D341Med (cell line): ENCODE results near the gene DNHD1.
"Not testable (repeated sequence)": the region's sequence is repeated elsewhere in the genome, so short reads cannot be mapped to it uniquely, and the experiment has no call there.

Source experiments
- DNase-seq: peaks from one replicate; pipeline ENCODE4 v3.0.0; 2012; ENCODE audit warnings: low spot score

DNHD1 gene

DNA sequence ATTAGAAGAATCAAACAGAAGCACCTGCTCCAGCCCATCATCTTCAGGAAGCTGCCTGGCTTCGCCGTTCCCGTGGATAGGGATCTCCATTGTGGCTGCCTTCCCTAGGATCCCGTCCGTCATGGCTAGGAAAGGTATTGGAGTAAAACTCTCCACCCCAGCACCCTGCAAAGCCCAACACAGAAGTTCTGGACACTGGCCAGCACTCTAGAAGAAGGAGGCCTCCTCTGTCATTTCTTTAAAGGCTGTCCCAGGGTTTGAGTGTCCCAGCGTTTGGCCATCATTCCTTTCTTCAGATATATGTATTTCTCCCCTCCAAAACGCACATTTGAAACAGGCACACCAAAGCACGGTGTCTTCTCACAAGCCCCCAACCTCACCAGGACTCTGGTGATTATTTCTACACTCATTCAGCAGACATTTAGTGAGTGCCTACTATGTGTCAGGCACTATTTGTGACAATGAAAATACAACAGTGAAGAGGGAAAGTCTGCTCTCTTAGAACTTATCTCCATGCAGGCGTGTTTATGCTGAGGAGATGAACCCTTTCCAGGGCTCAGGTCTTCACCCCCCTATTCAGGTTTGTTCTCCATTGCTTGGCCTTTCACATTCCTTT is 16.7 kb upstream of the DNHD1 start:
- DNase-seq, result no peak

DNA sequence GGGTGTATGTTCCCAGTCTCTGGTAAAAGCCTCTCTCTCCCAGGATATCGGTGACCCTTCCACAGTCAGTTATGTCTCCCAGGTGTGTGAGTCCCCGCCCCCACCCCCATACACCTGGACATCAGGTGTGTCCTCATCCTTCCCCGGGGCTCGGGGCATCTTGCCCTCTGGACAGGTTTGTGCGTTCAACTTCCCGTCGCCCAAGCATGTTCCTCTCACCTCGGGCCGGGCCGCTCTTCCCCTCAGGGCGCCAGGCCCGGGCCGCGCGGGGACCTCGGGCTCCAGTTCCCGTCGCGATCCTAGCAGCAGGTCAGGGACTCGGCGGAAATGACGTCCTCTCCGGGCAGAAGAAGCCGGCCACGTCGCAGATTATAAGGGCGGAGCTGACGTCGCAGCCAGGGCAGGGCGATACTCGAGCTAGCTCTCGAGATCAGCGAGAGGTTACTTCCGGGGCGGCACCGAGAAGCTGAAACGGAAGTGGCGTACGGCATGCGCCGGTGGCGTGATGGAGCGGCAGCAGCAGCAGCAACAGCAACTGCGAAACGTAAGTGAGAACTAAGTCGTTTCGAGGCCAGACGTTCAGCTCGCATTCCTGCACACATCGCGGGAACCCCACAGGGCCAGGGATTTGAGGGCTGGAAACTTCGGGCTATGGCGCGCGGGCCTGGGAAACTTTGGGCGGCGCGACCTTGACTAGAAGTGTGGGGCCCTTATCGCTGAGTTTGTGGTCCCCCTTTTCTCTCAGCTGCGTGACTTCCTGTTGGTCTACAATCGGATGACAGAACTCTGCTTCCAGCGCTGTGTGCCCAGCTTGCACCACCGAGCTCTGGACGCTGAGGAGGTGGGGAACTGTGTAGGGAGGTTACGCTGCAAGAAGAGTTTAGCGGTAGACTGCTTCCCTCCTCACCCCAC is 15.8 kb upstream of the DNHD1 start, which contains the start of the genes ARFIP2 and TIMM10B:
TSS of gene ARFIP2 (minus strand) at position 320 of the 912 bp plus-strand sequence. CDS start 910 bp downstream, outside the sequence.
TSS of gene TIMM10B (plus strand) at position 490 of the 912 bp plus-strand sequence. CDS start at position 506, 16 bp downstream.
- DNase-seq, result peak; percentile 96

DNA sequence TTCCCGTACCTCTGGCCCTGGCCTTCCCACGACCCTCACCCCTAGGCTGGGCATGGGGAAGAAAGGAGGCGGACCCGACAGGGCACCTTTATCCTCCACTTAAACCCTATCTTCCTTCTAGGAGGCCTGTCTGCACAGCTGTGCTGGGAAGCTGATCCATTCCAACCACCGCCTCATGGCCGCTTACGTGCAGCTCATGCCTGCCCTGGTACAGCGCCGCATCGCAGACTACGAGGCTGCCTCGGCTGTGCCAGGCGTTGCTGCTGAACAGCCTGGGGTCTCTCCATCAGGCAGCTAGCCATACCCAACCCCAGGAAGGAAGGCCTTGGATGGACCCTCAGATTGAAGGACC is 15.2 kb upstream of the DNHD1 start:
- DNase-seq, result no peak

DNA sequence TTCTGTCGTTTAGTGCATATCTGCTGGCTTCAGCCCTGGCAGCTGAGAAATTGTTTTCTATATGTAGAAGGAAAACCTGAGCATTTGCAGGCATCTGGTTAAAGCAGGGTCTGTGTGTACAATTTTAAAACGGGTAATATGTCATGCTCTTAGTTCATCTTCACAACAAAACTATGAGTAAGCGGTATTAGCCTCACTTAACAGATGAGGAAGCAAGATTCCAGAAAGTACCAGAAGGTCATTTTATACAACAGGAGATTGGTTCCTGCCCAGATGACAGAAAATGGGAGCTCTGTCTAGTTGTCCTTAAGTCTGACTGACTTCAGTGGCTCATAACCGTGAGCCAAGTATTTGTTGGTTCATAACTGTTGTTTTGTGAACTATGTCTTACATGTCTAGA is 14.6 kb upstream of the DNHD1 start:
- no peak for DNase-seq

DNA sequence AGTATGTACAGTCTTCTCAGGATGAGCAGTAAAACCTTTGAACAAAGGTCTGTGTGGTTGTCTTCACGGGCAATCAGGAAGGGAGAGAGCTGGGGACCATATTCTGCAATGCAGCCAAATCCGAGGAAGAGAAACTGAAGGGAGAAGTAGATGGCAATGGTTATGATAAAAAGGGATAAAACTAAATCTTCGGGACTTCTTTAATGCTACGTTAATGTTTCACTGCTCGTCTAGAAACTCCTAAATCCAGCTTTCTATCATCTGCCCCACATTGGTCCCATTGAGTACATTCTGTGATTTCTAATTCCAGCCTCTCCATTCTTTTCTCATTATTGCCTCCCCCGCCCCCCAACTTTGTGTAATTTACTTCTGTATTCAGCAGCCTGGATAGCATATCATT is 14.1 kb upstream of the DNHD1 start:
- DNase-seq, result no peak

DNA sequence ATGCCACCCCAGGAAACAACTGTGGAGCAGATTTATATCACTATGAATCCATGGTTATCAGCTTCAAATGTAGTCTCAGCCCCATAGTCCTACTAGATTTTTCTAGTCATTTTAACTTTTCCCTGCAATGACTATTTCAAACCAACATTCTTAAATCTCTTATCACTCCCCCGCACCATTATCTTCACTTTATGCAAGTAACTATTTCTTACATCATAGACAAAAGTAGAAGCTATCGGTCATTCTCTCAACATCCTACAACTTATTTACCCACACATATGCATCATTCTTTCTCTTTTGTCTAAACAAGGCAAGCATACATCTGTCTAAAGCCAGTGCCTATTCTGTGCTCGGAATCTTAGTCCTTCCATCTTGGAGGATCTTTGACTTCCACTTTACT is 11.4 kb upstream of the DNHD1 start:
- no peak for DNase-seq

DNA sequence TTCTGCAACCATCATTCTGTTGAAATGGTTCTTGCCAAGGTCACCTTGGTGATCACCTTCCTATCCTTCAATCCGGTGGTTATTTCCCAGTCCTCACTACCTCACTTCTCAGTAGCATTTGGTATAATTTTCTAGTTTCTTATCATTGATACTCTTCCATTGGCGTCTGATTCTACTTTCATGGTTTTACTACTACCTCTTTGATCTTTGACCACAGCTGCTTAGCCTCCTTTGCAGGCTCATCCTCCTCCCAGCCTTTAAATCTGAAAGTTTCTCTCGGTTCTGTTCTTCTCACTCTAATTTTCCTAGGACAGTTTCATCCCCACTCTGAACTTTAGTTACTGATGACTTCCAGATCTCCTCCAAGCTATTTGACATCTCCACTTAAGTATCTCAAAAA is 10.8 kb upstream of the DNHD1 start:
- DNase-seq, result no peak

DNA sequence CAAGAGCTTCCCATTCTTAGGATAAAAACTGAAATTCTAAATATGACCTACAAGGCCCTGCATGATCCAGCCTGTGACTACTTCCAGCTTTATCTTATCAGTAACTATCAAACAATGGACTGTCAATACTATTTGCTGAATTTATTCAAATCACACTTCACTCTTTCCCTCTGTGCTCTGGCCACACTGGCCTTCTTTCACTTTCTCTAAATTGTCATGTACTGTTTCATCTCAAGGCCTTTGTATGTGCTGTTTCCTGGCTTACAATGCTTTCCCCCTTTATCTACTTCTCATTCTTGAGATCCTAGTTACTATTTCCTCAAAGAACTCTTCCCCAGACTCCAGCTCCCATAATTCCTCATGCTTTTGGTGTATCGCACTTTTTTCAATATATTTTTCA is 10.1 kb upstream of the DNHD1 start:
- DNase-seq, result no peak

DNA sequence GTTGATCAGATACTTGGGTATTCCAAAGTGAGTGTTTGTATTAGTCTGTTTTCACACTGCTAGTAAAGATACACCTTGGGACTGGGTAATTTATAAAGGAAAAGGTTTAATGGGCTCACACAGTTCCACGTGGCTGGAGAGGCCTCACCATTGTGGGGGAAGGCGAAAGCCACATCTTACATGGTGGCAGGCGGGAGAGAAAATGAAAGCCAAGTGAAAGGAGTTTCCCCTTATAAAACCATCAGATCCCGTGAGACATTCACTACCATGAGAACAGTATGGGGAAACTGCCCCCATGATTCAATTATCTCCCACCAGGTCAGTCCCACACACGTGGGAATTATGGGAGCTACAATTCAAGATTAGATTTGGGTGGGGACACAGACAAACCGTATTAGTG is 8.7 kb upstream of the DNHD1 start:
- no peak for DNase-seq

DNA sequence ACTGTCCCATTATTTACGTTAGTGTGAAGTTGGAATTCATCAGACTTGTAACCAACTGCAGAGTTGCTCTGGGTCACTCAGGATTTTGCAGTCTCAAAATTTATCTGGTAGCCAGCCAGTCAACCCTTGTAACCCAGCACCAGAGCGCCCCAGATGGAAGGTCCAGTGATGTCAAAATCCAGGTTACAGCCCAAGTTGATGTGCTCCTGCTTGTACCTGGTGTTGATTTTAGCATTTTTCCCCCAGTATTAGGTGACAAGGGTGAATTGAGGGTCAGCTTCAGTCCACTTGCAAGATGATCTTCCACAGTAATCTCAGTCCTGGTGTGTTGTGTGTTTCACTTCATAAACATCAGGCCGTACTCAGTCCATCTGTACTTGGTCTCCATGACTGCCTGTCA is 8.3 kb upstream of the DNHD1 start:
- no peak for DNase-seq

DNA sequence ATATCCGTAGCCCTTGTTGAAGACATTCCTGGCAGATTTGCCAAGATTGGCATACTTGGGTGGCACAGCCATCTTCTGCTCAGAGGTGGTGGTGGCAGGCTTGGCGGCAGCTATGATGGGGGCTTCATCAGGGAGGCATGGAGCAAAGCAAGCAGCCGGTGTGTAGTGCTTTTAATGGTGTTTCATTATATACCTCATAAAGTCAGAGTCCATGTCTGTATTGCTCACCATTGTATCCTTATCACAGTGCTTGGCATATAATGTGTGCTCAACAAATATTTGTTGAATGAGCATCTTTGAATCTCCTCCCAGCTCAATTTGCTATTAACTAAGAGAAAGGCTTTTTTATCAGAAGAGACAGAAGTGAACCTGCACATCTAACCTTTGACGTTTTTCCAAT is 7.8 kb upstream of the DNHD1 start:
- no peak for DNase-seq

DNA sequence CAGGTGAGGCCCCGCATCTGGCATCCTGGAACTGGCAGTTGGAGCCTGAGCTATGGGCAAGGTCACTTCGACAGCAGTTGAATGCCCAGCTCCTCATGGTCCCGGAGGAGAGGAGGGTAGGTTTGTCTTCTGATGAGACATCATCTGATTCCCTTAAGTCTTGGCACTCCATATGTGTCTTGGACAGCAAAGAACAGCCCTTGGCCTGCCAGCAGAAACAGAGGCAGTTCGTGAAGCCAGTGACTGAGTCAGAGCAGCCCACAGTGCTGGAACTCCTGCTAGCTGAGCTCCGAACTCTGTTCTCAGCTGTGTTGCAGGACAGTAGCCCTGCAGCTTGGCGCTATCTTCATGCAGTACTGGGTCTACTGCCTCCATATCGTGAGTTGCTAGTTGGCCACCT is 1.0 kb downstream of the DNHD1 start:
- no peak for DNase-seq

DNA sequence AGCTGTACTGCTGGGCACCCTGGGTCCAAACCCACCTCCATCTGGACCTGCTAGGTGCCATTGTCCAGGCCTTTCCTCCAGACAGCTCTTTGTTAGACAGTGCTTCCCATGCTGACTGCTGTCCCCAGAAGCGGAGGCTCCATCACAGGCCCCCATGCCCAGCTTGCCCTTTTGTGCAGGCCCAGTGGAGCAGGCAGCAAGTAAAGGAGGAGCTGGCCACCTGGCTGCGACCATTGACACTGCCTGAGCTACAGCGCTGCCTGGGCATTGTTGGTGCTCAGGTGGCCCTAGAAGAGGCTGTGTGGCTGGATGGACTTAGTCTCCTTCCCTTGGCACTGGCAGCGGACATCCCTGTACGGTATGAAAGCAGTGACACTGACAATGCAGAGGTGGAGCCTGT is 1.5 kb downstream of the DNHD1 start:
- no peak for DNase-seq

DNA sequence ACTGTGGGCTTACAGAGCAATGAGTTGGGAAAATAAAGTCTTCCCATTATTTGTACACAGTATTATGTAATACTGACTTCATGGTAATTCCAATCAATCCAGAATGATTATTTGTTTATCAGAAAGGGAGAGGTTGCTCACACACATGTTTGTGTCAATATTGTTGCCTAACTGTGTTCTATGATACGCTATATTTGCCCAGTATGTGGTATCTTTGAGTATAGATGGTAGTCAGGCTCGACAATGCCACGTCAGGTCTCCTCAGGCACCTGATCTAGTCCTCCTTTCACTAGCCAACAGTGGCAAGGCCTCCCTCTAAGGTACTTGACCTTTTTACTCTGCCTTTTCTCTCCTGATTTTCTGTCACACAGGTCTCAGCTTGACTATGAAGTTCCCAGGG is 5.3 kb downstream of the DNHD1 start:
- DNase-seq, result no peak

DNA sequence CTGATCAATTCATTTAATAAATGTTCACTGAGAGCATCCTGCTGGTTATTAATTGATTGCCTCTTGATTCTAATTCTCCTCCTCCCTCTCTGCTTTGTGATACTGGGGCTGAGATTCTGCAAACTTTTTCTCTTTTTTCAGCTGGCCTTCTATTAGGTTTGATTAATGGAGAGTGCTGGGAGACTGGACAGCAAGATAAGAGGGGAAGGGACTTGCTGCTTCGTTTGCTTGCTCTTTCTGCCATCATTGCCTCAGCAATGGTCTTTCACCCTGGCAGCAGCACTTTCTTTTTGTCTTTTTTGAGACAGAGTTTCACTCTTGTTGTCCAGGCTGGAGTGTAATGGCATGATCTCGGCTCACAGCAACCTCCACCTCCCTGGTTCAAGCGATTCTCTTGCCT is 7.1 kb downstream of the DNHD1 start:
- DNase-seq, result no peak

DNA sequence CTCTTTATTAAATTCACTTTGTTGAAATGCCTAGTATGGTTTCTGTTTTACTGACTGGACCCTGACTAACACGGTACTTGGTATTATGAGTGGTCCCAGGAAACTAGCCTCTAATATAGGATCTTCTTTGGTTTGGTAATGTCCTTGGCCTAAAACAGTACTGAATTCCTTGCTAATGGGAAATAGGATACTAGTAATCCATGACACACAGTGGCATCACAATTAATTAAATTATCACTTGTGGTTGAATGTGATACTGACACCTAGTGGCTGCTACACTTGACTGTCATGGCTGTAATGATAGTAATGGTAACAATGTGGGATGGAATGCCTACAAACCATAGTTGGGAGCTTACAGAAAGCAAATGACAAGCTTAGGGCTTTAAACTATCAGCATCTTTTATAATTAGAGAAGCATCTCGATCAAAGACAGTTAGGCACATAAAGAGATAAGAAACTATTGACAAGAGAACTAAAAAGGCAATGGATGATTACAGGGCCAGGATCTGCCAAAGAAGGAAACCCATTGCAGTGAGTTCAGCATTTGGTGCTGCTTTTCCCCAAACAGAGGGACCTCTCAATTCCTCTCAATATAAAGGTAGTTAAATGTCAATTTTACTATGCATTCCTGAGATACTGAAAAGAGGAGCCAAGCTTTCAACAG is 8.6 kb downstream of the DNHD1 start:
- peak; percentile 56 for DNase-seq

DNA sequence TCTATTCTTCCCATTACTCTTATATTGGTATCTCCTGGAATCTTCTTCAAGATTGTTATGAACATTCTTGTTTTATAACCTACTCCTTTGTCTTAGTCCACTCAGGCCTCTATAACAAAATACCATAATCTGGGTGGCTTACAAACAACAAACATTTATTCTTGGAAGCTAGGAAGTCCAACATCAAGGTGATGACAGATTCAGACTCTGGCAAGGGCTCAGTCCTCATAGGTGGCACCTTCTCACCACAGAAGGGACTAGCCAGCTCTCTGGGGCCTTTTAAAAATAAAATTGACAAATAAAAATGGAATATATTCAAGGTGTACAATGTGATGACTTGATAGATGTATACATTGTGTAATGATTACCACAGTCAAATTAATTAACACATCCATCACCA is 19.8 kb downstream of the DNHD1 start:
- DNase-seq, result no peak

DNA sequence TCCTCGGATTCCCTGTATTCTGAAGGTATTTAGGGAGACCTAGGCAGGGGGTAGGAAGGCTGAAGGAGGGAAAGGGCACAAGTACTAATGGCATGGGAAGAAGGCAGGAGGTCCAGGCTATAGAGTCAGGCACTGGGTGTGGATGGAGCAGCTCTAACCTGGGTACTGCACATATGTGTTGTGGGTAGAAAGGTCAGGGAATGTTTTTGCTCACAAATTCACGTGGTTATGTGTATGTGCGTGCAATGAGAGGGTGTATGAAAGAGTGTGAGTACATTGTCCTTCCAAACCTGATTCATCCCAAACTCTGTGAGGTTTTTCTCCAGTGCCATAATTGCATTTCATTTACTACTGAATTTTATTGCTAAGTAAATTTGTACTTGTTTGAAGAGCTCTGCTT is 23.2 kb downstream of the DNHD1 start:
- DNase-seq, result no peak

DNA sequence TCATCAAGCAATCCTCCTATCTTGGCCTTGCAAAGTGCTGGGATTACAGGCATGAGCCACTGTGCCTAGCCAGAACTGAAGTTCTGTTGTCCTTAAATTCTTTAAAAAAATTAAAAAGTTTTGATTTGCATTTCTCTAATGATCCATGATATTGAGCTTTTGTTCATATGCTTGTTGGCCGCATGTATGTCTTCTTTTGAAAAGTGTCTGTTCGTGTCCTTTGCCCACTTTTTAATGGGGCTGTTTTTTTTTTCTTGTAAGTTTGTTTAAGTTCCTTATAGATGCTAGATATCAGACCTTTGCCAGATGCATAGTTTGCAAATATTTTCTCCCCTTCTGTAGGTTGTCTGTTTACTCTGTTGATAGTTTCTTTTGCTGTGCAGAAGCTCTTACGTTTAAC is 24.9 kb downstream of the DNHD1 start:
- not testable (repeated sequence) for DNase-seq

DNA sequence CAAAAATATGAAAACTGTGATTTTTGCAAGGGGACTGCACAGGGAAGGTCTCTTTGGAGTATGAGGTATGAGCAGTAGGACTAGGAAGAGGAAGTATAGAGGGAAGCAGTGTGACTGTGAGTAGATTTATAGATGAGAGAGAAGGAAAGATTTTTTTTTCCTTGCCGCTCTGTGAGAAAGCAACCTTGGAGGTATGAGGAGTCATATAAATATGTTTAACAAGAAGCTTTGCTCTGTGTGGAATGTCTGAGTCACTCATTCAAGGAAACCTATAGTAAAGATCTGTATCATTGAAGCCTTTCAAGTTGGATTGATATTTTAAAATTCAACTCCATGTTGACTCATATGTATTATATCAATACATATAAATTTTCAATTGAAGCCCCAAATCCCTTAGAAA is 26.2 kb downstream of the DNHD1 start:
- no peak for DNase-seq

DNA sequence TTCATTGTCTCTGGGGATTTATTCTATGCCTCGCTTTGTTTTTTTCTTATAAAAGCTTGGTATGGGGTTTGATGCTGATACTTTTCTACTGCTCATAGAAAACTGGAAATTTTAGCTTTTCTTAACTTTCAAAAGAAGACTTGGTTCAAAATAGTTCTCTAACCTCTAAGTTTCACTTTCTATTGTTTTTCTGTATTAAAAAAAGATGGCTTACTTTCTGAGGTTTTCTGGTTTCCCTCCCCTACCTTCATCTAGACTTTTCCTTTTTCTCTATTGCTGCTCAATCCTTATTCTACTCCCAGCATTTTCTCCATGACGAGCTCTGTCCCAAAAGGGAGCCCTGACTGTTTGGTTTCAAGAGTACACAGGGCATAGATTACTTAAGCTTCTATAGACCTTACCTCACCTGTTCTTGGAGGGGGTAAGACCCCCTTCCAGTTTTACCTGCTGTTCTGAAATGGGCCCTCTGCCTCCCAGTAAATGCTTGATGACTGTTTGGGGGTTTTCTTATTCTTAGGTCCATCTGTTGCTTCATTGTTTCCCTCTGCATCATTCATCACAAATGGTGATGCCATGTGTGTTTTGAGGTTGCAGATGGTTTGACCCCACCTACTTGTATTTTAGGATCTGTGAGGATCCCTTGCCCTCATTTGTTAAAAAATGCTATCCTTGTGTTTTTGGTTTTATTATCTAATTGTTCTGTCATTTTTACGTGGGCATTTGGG is 29.5 kb downstream of the DNHD1 start:
- DNase-seq, result no peak

DNA sequence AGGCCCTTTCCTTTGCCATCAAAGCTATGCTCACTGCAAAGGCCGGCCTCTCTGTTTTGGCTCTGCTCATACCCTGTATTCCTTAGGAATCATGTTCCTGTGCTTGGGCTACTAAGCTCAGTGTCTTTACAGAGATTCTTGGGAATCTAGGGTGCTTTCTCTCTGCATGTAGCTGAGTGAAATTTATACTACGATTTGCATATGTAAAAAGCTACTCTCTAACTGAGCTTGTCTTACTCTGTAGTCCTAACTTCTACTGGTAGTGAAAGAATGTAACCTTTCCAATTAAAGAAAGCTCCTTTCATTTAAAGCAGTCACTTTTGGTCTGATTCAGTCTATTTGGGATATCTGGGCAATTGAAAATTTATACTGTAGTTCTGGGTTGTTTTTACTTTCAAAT is 32.2 kb downstream of the DNHD1 start:
- DNase-seq, result no peak
